Measurements from ENCODE around the gene SP7. TPM values are rescaled to one million over a fixed set of nuclear protein-coding genes. Genes with fewer than 3 reads are reported as not detected.

Gene SP7
- total RNA-seq, 4 donors from 2014 or later = not detected

GRCh38 chr12:53324113-53324778 is 11.9 kb downstream of the SP7 start:
- TF ChIP-seq POLR2A (IDR thresholded peaks at IDR 0.05) (no peak), CTCF (IDR thresholded peaks at IDR 0.05) (no peak)
- Histone ChIP-seq H3K36me3 (peaks cover 0 to 3% (median 0%) of the 10 kb centered on the region in 3 donors), H3K27me3 (no peaks in the 10 kb centered on the region), H3K27ac (peak overlapping the region; percentile 80 to 94 (median 85)), H3K4me3 (peak overlapping the region; percentile 53 to 67 (median 65)), H3K9me3 (no peaks in the 10 kb centered on the region), H3K4me1 (peaks cover 0 to 29% (median 10%) of the 10 kb centered on the region in 4 donors)
- DNase-seq = peak in 2 of 3 donors; percentile 73 to 83

GRCh38 chr12:53320352-53321195 is 15.6 kb downstream of the SP7 start:
- DNase-seq = no peak
- peak overlapping the region; percentile 61 to 81 (median 66) for H3K4me3 ChIP-seq
- TF ChIP-seq CTCF (IDR thresholded peaks at IDR 0.05) = no peak
- TF ChIP-seq POLR2A (IDR thresholded peaks at IDR 0.05) = no peak
- H3K36me3 ChIP-seq = peaks cover 0 to 29% (median 0%) of the 10 kb centered on the region in 3 donors
- H3K9me3 ChIP-seq = no peaks in the 10 kb centered on the region
- H3K27me3 ChIP-seq = no peaks in the 10 kb centered on the region
- peak overlapping the region; percentile 82 to 97 (median 88) for H3K27ac ChIP-seq
- peaks cover 0 to 21% (median 7%) of the 10 kb centered on the region in 4 donors for H3K4me1 ChIP-seq

- TF ChIP-seq CTCF (IDR thresholded peaks at IDR 0.05) (no peak), POLR2A (IDR thresholded peaks at IDR 0.05) (no peak)
- Histone ChIP-seq H3K27ac (no peak overlapping the region), H3K4me1 (no peaks in the 10 kb centered on the region), H3K27me3 (no peaks in the 10 kb centered on the region), H3K9me3 (no peaks in the 10 kb centered on the region), H3K36me3 (peaks cover 0 to 72% (median 0%) of the 10 kb centered on the region in 3 donors), H3K4me3 (no peak overlapping the region)
- DNase-seq = no peak
These were observed 22.2 kb downstream of the SP7 start for GRCh38 chr12:53313996-53314395.

- Histone ChIP-seq H3K27me3 (no peaks in the 10 kb centered on the region), H3K27ac (no peak overlapping the region), H3K9me3 (no peaks in the 10 kb centered on the region), H3K4me1 (no peaks in the 10 kb centered on the region), H3K36me3 (peaks cover 0 to 74% (median 0%) of the 10 kb centered on the region in 3 donors), H3K4me3 (no peak overlapping the region)
- TF ChIP-seq CTCF (IDR thresholded peaks at IDR 0.05) (no peak), POLR2A (IDR thresholded peaks at IDR 0.05) (no peak)
- no peak for DNase-seq
These were observed 27.9 kb downstream of the SP7 start for GRCh38 chr12:53308276-53308675.

- no peak overlapping the region for H3K4me3 ChIP-seq
- no peak for DNase-seq
- H3K9me3 ChIP-seq = no peaks in the 10 kb centered on the region
- TF ChIP-seq POLR2A (IDR thresholded peaks at IDR 0.05) = no peak
- no peak for TF ChIP-seq CTCF (IDR thresholded peaks at IDR 0.05)
- no peaks in the 10 kb centered on the region for H3K27me3 ChIP-seq
- peaks cover 0 to 7% (median 0%) of the 10 kb centered on the region in 4 donors for H3K4me1 ChIP-seq
- peaks cover 0 to 86% (median 0%) of the 10 kb centered on the region in 3 donors for H3K36me3 ChIP-seq
- H3K27ac ChIP-seq = no peak overlapping the region
These were observed 29.3 kb downstream of the SP7 start for GRCh38 chr12:53306826-53307225.
